Kidney (tissue), 14 donors: ENCODE data around the gene PDYN. TPM values are rescaled to one million over a fixed set of nuclear protein-coding genes. Genes with fewer than 3 reads are reported as not detected.
A peak's percentile ranks its signal among the peaks of the same experiment; 100 is the strongest.

Experiments used
- DNase-seq, 5 donors: peaks; one replicate each; pipeline ENCODE4 v3.0.0-alpha.2; 2013 to 2020
- FAIRE-seq: peaks from 2 replicates; lab custom pipeline; 2012; peaks lifted over from hg19 to GRCh38; lab: Jason Lieb, UNC
- H3K27ac ChIP-seq, 2 donors: one replicate each; pipeline ENCODE4 v1.7.0; 2013; ENCODE audit warnings: low read depth in 2 of 2, low read length in 2 of 2, inconsistent platforms in 1 of 2
- H3K27me3 ChIP-seq: one replicate; pipeline ENCODE4 v1.7.1; 2013; ENCODE audit warnings: low read length, inconsistent platforms; ENCODE audit not compliant: control insufficient read depth, insufficient read depth
- H3K36me3 ChIP-seq, 3 donors: one replicate each; pipeline versions ENCODE4 v1.7.0 to v1.7.1; 2013; ENCODE audit warnings: low read length in 3 of 3, control low read depth in 1 of 3, inconsistent platforms in 1 of 3; ENCODE audit not compliant: insufficient read depth in 3 of 3, control insufficient read depth in 2 of 3
- H3K4me1 ChIP-seq, 3 donors: one replicate each; pipeline versions ENCODE4 v1.7.0 to v1.7.1; 2013; ENCODE audit warnings: low read length in 3 of 3, inconsistent platforms in 1 of 3, low read depth in 1 of 3; ENCODE audit not compliant: control insufficient read depth in 2 of 3, insufficient read depth in 2 of 3
- H3K4me3 ChIP-seq, 3 donors: one replicate each; pipeline versions ENCODE4 v1.7.0 to v1.8.1; 2013; ENCODE audit warnings: low read length in 3 of 3, control low read depth in 1 of 3, inconsistent platforms in 1 of 3
- H3K9ac ChIP-seq, 3 donors: one replicate each; pipeline versions ENCODE4 v1.7.0 to v1.7.1; 2013; ENCODE audit warnings: low read length in 3 of 3, control low read depth in 1 of 3, inconsistent platforms in 1 of 3
- H3K9me3 ChIP-seq, 3 donors: one replicate each; pipeline versions ENCODE4 v1.7.0 to v1.7.1; 2013; ENCODE audit warnings: low read length in 3 of 3, control low read depth in 1 of 3, inconsistent platforms in 1 of 3; ENCODE audit not compliant: control insufficient read depth in 2 of 3, insufficient read depth in 1 of 3
- CTCF ChIP-seq: IDR thresholded peaks from 3 replicates; pipeline ENCODE4 v1.5.1; 2012; ENCODE audit warnings: mild to moderate bottlenecking, moderate library complexity, borderline replicate concordance; ENCODE audit not compliant: insufficient read depth; ENCODE audit errors: extremely low read depth
- intact Hi-C: fragments of 100-400 bp; cut with DNase I; formaldehyde crosslinking; loops from one replicate; pipeline ENCODE4 v1.11.1; 2022
- polyA plus RNA-seq: library from polyadenylated mRNA; stranded (reverse); fragments of 350-450 nt; fragmentation: Illumina TruSeq; extraction: RNeasy Lipid Tissue Mini Kit (QIAGEN cat#74804); gene quantifications from one replicate; pipeline ENCODE4 v1.2.3, GENCODE V29; 2014; ENCODE audit warnings: low read depth, low replicate concordance; ENCODE audit not compliant: insufficient read depth
- total RNA-seq: library from RNA; stranded (reverse); fragmentation: NEBNext Ultra II Directional; extraction: Animal tissue kit (Norgen Biotek cat#: 25700); gene quantifications from one replicate; pipeline ENCODE4 v1.2.1, GENCODE V29; 2021
- donor health status: control.
- donor health status: control.
- donor health status: control.
- donor health status: control.
- donor health status: control.
- donor health status: DM: yes; HTN: yes; CAD: no.
- donor health status: Normal renal cell carcinoma (clear cell type).

The PDYN gene
- total and polyA plus RNA-seq, 2 donors from 2014 or later = not detected

GRCh38 chr20:1975291-1975690 lies 18.6 kb downstream of the PDYN start:
- no peaks in the 10 kb centered on the region for H3K9me3 ChIP-seq
- no peak overlapping the region for H3K4me3 ChIP-seq
- FAIRE-seq = no peak
- no peaks in the 10 kb centered on the region for H3K36me3 ChIP-seq
- intact Hi-C loops = no loop called here
- no peak for DNase-seq
- H3K27ac ChIP-seq = no peak overlapping the region
- no peak for TF ChIP-seq CTCF
- no peaks in the 10 kb centered on the region for H3K4me1 ChIP-seq
- no peaks in the 10 kb centered on the region for H3K27me3 ChIP-seq
- H3K9ac ChIP-seq = no peak overlapping the region

- intact Hi-C loops = no loop called here
- no peak overlapping the region for H3K9ac ChIP-seq
- no peaks in the 10 kb centered on the region for H3K27me3 ChIP-seq
- no peaks in the 10 kb centered on the region for H3K4me1 ChIP-seq
- H3K27ac ChIP-seq = no peak overlapping the region
- no peaks in the 10 kb centered on the region for H3K36me3 ChIP-seq
- no peaks in the 10 kb centered on the region for H3K9me3 ChIP-seq
- no peak for FAIRE-seq
- no peak overlapping the region for H3K4me3 ChIP-seq
- no peak for TF ChIP-seq CTCF
- DNase-seq = peak in 1 of 5 donors; percentile 5
These were observed 20.0 kb downstream of the PDYN start for GRCh38 chr20:1973601-1974440.

- H3K27ac ChIP-seq = no peak overlapping the region
- no peaks in the 10 kb centered on the region for H3K36me3 ChIP-seq
- no peak for FAIRE-seq
- intact Hi-C loops = no loop called here
- no peak overlapping the region for H3K4me3 ChIP-seq
- no peak for DNase-seq
- H3K4me1 ChIP-seq = no peaks in the 10 kb centered on the region
- no peak for TF ChIP-seq CTCF
- no peaks in the 10 kb centered on the region for H3K27me3 ChIP-seq
- H3K9ac ChIP-seq = no peak overlapping the region
- no peaks in the 10 kb centered on the region for H3K9me3 ChIP-seq
These were observed 21.8 kb downstream of the PDYN start for GRCh38 chr20:1971893-1972586.
